Measurements from ENCODE around the gene CDA.

GRCh38 chr1:20600156-20600555, 11.3 kb downstream of the CDA start:
- TF ChIP-seq CTCF (IDR thresholded peaks at IDR 0.05) = no peak
- no peak for TF ChIP-seq POLR2A (IDR thresholded peaks at IDR 0.05)
